GM11168 (cell line): ENCODE results near the gene VIT.

ENCODE experiments used
- in situ Hi-C: fragments of 300-500 bp; cut with MboI; formaldehyde crosslinking; loops from one replicate; pipeline ENCODE4 v1.12.0; 2022; ENCODE audit warnings: low sequenced_read_pairs; ENCODE audit not compliant: unreplicated experiment

The VIT gene

GRCh38 chr2:36834731-36835524 lies 138.4 kb downstream of the VIT start:
- in situ Hi-C loops = no loop called here

DNA sequence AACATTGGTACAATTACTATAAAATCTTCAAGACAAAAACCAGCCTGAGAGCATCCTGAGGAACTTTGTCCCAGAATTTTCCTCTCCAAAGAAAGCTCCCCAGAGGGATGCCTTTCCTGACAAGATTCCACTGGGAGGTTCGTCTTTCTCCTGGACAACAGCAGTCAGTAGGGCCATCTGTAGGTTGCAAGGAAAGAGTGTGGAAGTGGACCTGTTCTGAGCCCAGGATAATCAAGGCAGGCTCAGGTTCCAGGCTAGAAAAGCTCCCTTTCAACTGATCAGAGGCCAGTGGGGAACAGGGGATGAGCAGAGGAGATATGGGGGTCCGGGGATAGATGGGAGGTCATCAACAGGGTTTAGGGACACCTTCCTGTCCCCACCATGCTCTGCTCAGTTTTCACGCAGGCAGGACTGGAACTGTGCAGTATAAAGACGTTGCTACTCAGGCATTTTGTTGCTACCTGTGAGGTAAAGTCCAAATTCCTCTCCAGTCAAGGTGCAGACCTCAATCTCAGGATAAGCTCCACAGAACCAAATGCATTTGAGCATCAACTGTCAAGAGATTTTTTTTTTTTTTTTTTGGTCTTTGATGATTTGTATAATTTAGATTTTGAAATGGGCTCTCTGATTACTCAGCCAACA lies 143.6 kb downstream of the VIT start:
- in situ Hi-C loops = no loop called here

DNA sequence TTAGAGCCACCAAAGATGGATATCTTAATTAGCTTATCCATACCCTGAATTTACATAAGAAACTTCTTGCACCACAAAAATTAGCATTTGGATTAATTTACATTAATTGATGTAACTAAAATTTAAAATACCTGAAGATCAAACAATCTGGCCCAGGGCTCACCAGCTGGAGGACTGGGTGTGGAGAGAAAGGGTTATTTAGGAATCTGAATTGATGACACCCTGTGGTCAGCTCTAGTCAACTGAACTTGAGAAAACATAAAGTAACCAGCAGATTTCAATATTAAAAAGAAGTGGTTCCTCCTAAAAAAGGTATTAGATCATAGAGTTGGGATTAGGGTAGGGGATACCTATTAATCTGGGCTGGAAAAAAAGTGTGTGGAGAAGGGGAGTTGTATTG lies 147.3 kb downstream of the VIT start:
- in situ Hi-C loops = no loop called here

DNA sequence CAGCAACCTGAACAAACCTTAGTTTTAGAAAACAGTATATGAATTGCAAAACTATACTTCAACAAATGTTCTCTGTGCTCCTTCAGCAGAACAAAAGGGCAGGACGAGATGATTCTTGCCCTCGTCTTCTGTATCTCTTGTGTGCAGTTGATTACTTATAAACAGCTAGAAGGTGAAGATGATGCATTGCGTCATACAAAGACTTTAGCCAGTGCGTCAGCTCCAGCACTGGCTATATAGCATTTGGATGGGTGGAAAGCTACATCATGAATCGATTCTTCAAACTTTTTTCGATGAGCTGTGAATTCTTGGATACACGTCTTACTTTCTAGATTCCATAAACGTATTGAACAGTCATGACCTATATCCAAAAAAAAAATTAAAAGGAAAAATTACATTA lies 152.8 kb downstream of the VIT start:
- in situ Hi-C loops = no loop called here

DNA sequence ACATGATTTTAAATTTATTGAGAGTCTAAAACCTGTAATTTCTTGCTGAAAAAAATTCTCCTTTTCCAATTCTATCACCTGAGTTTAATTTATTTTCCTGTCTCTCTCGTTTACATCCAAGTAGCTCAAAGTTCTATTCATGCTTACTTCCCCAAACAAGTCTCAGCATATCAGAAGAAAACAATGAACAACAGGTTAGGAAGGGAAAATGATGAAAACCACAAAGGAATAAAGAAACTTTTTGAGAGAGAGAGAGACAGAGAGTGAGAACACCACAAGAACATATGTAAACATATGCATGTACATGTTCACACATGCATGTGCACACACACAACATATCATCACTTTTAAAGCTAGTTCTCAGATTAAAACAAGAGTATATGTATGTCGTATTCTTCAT lies 157.7 kb downstream of the VIT start:
- in situ Hi-C loops = no loop called here

DNA sequence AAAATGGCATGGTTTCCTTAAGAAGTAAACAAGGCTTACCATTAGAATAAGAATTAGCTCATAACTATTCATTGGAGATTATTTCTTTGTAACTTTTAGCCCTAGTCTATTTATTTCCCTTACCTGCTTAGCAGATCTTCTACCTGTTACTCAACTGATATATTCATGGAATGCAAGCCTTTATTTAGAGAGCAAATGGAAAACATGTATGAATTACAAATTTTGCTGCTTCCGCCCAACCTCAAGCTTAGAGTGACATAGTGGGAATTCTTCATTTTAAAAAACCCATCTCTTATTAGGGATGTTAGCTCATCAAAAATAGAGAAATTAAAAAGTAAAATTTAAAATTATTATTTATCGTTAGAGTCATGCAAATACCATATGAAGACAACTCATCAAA lies 158.9 kb downstream of the VIT start:
- in situ Hi-C loops = no loop called here

GRCh38 chr2:36857713-36858112 lies 161.2 kb downstream of the VIT start:
- in situ Hi-C loops = no loop called here

GRCh38 chr2:36858551-36859365 lies 162.3 kb downstream of the VIT start:
- in situ Hi-C loops = no loop called here

- in situ Hi-C loops = no loop called here
These were observed 162.9 kb downstream of the VIT start for GRCh38 chr2:36859366-36859792.

- in situ Hi-C loops = no loop called here
These were observed 165.4 kb downstream of the VIT start for GRCh38 chr2:36861896-36862295.
